ENCODE data around the gene UBE3B. TPM values are rescaled to one million over a fixed set of nuclear protein-coding genes. Genes with fewer than 3 reads are reported as not detected.

UBE3B gene
- total RNA-seq, 4 donors from 2014 or later = 34.4 to 73.0 (median 71.6) TPM

- no peak for TF ChIP-seq EP300 (IDR thresholded peaks at IDR 0.05; ENCODE audit: low read depth)
- intact Hi-C loops (cut with DNase I; ENCODE audit: low total_unique reads) (no loop called here), in situ Hi-C loops (cut with MboI; ENCODE audit: low pct_ligation_motif_present in 1 of 4, low pct_unique_long_range_greater_than_20kb in 1 of 4, low sequenced_read_pairs in 3 of 4) (no loop called here)
- H3K36me3 ChIP-seq = peaks cover 0 to 13% (median 4%) of the 10 kb centered on the region in 4 donors
- H3K27ac ChIP-seq = no peak overlapping the region
- no peaks in the 10 kb centered on the region for H3K27me3 ChIP-seq
- H3K9me3 ChIP-seq = no peaks in the 10 kb centered on the region
- no peak for DNase-seq
- no peaks in the 10 kb centered on the region for H3K4me1 ChIP-seq
- 87% methylated on average over 5 of the region's 5 CpGs; no CpG with 5 or more reads in 1 of the 2 donors for WGBS, 2 donors (ENCODE audit: low coverage in 1 of 2)
- H3K4me3 ChIP-seq = no peak overlapping the region
These were observed 58.4 kb downstream of the UBE3B start for GRCh38 chr12:109535863-109536250.

DNA sequence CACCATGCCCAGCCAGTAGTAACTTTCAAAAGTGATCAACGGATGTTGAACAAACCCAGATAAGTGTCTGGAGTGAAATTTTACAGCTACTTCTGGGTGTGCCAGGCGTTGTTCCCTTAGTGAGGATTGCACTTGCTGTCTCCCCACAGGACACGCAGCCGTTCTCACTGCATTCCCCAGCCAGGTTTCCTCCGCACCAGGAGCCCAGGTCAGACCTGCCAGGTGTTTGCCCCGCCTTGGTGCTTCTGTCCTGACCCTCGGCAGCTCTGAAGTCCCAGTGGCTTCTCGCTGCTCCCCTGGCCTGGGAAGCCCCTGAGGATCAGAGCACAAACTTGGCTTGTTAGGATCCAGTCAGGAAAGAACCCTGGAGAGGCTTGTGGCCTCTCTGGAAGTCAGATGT is 59.7 kb downstream of the UBE3B start:
- Histone ChIP-seq H3K4me1 (no peaks in the 10 kb centered on the region), H3K27me3 (no peaks in the 10 kb centered on the region), H3K36me3 (peaks cover 0 to 13% (median 2%) of the 10 kb centered on the region in 4 donors), H3K9me3 (no peaks in the 10 kb centered on the region), H3K4me3 (no peak overlapping the region), H3K27ac (no peak overlapping the region)
- DNase-seq = no peak
- in situ Hi-C loops (cut with MboI; ENCODE audit: low pct_ligation_motif_present in 1 of 4, low pct_unique_long_range_greater_than_20kb in 1 of 4, low sequenced_read_pairs in 3 of 4) = no loop called here
- TF ChIP-seq EP300 (IDR thresholded peaks at IDR 0.05; ENCODE audit: low read depth) (no peak), POLR2A (IDR thresholded peaks at IDR 0.05) (no peak), POLR2AphosphoS5 (IDR thresholded peaks at IDR 0.05) (no peak)
- TF ChIP-seq, protein P1, sequence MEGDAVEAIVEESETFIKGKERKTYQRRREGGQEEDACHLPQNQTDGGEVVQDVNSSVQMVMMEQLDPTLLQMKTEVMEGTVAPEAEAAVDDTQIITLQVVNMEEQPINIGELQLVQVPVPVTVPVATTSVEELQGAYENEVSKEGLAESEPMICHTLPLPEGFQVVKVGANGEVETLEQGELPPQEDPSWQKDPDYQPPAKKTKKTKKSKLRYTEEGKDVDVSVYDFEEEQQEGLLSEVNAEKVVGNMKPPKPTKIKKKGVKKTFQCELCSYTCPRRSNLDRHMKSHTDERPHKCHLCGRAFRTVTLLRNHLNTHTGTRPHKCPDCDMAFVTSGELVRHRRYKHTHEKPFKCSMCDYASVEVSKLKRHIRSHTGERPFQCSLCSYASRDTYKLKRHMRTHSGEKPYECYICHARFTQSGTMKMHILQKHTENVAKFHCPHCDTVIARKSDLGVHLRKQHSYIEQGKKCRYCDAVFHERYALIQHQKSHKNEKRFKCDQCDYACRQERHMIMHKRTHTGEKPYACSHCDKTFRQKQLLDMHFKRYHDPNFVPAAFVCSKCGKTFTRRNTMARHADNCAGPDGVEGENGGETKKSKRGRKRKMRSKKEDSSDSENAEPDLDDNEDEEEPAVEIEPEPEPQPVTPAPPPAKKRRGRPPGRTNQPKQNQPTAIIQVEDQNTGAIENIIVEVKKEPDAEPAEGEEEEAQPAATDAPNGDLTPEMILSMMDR (IDR thresholded peaks at IDR 0.05) = no peak
- 83% methylated on average over 8 of the region's 8 CpGs; no CpG with 5 or more reads in 1 of the 2 donors for WGBS, 2 donors (ENCODE audit: low coverage in 1 of 2)
- intact Hi-C loops (cut with DNase I; ENCODE audit: low total_unique reads) = no loop called here

DNA sequence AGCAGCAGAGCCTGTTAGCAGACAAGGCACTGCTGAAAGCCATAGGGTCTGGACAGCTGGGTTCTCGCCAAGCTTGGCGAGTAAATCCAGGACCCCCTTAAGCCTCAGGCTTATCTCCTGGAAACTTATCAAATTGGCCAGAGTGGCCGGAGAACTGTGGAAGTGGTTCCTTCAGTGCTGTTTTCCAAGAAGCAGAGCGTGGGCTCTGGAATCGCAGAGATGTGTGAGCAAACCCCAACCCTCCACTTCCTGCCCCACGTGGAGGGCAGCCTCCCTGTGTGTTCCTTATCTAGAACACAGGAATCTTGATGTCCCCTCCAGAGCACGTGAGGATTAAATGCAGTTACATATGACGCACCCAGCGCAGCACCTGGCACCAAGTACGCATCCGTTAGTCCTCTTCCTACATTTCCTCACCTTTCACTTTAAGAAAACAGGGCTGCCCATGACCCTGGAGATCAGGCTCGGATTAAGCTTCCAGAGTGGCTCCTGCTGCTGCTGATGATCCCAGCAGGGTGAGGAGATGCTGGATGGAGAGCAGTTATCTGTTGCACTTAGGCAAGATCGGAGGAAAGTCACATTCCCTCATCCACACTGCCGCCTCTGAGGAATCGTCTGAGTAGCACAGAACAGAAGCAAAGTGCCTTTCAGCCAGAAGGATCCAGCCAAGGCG is 60.9 kb downstream of the UBE3B start:
- intact Hi-C loops (cut with DNase I; ENCODE audit: low total_unique reads) = no loop called here
- Histone ChIP-seq H3K4me3 (no peak overlapping the region), H3K27me3 (no peaks in the 10 kb centered on the region), H3K4me1 (no peaks in the 10 kb centered on the region), H3K36me3 (peaks cover 0 to 9% (median 2%) of the 10 kb centered on the region in 4 donors), H3K9me3 (no peaks in the 10 kb centered on the region), H3K27ac (no peak overlapping the region)
- WGBS, 2 donors (ENCODE audit: low coverage in 1 of 2) = 73 to 88% methylated on average over 8 to 16 of the region's 16 CpGs
- TF ChIP-seq, protein P1 (IDR thresholded peaks at IDR 0.05) = no peak
- TF ChIP-seq EP300 (IDR thresholded peaks at IDR 0.05; ENCODE audit: low read depth) = no peak
- no peak for TF ChIP-seq POLR2AphosphoS5 (IDR thresholded peaks at IDR 0.05)
- TF ChIP-seq POLR2A (IDR thresholded peaks at IDR 0.05) = no peak
- in situ Hi-C loops (cut with MboI; ENCODE audit: low pct_ligation_motif_present in 1 of 4, low pct_unique_long_range_greater_than_20kb in 1 of 4, low sequenced_read_pairs in 3 of 4) = no loop called here
- DNase-seq = no peak

DNA sequence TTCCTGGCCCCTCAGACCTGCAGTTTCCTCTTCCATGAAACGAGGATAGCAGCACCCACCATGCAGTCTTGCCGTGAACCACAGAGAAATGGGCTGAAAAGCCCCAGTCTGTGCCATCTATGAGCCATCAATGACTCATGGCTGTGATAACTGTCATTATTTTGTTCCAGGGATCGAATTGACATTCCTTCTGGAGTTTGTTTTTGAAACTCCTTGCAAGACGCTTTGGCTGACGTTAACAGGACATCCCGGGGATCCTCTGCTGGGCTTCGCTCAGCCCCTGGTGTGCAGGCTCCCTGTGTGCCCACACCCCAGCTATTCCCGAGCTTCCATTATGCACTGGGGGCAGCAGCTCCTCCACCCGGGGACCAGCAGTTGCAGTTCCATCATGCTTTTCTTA is 62.1 kb downstream of the UBE3B start:
- H3K9me3 ChIP-seq = no peaks in the 10 kb centered on the region
- in situ Hi-C loops (cut with MboI; ENCODE audit: low pct_ligation_motif_present in 1 of 4, low pct_unique_long_range_greater_than_20kb in 1 of 4, low sequenced_read_pairs in 3 of 4) = no loop called here
- no peaks in the 10 kb centered on the region for H3K27me3 ChIP-seq
- TF ChIP-seq, protein P1 (IDR thresholded peaks at IDR 0.05) = no peak
- no peak for TF ChIP-seq EP300 (IDR thresholded peaks at IDR 0.05; ENCODE audit: low read depth)
- no peak for TF ChIP-seq POLR2A (IDR thresholded peaks at IDR 0.05)
- TF ChIP-seq POLR2AphosphoS5 (IDR thresholded peaks at IDR 0.05) = no peak
- intact Hi-C loops (cut with DNase I; ENCODE audit: low total_unique reads) = no loop called here
- no peak for DNase-seq
- no peak overlapping the region for H3K4me3 ChIP-seq
- peaks cover 0 to 9% (median 0%) of the 10 kb centered on the region in 4 donors for H3K36me3 ChIP-seq
- no peaks in the 10 kb centered on the region for H3K4me1 ChIP-seq
- no peak overlapping the region for H3K27ac ChIP-seq
- 80% methylated on average over 9 of the region's 9 CpGs; no CpG with 5 or more reads in 1 of the 2 donors for WGBS, 2 donors (ENCODE audit: low coverage in 1 of 2)
